HG03097 (cell line): Measurements from ENCODE around the gene ABCG8.
"Not testable (repeated sequence)": the region's sequence is repeated elsewhere in the genome, so short reads cannot be mapped to it uniquely, and the experiment has no call there.

Experiments
- ATAC-seq: cut with Tn5 transposase; IDR thresholded peaks from one replicate; pipeline ENCODE4 v1.9.1; 2021; ENCODE audit not compliant: unreplicated experiment, low FRiP score

The ABCG8 gene

GRCh38 chr2:43906448-43907109 lies 67.8 kb downstream of the ABCG8 start:
- ATAC-seq, result no peak

- ATAC-seq, result not testable (repeated sequence)
Measured at GRCh38 chr2:43911136-43911790, 72.5 kb downstream of the ABCG8 start.

GRCh38 chr2:43924463-43924862 lies 85.7 kb downstream of the ABCG8 start:
- ATAC-seq, result no peak

- ATAC-seq, result no peak
Measured at GRCh38 chr2:43925431-43925830, 86.7 kb downstream of the ABCG8 start.

- ATAC-seq, result no peak
Measured at GRCh38 chr2:43927442-43927841, 88.7 kb downstream of the ABCG8 start.

- no peak for ATAC-seq
Measured at GRCh38 chr2:43931293-43931692, 92.5 kb downstream of the ABCG8 start.
